Measurements from ENCODE around the gene RAD54L. TPM values are rescaled to one million over a fixed set of nuclear protein-coding genes. Genes with fewer than 3 reads are reported as not detected.

The RAD54L gene
- total RNA-seq (not detected), polyA plus RNA-seq (10 to 100 TPM in 1 of 3 donors, 1 to 10 TPM in 1, not detected in 1; 1.4 to 11.2 TPM)

GRCh38 chr1:46247436-46248121 is at the start of gene RAD54L:
Gene RAD54L, plus strand, starts transcription at chr1:46247763. Its CDS starts 643 bp downstream, at chr1:46248406.
- peak; percentile 99 for DNase-seq
- peak in 2 of 4 donors; percentile 48 to 50 for TF ChIP-seq POLR2AphosphoS5 (IDR thresholded peaks at IDR 0.05)
- no peak for TF ChIP-seq EP300 (IDR thresholded peaks at IDR 0.05)
- no peak for TF ChIP-seq POLR2A (IDR thresholded peaks at IDR 0.05)

GRCh38 chr1:46197964-46198811 is 49.4 kb upstream of the RAD54L start, which contains the start of gene POMGNT1:
Gene POMGNT1, minus strand, starts transcription at chr1:46198434. Its CDS starts 613 bp downstream, at chr1:46197821.
- Histone ChIP-seq H3K27me3 (no peaks in the 10 kb centered on the region), H3K36me3 (peaks cover 2 to 37% (median 7%) of the 10 kb centered on the region in 4 donors), H3K9me3 (no peaks in the 10 kb centered on the region), H3K4me3 (peak within 1 kb of the TSS; percentile 64 to 93 (median 82)), H3K4me1 (peaks cover 0 to 31% (median 27%) of the 10 kb centered on the region in 4 donors), H3K27ac (peak within 1 kb of the TSS; percentile 65 to 87 (median 84))
- peak; percentile 75 for DNase-seq
- intact Hi-C loops (cut with DNase I) = no loop called here
- 1% methylated on average over 67 of the region's 67 CpGs for WGBS, 2 donors
- TF ChIP-seq CTCF (IDR thresholded peaks at IDR 0.05) (no peak), POLR2A (IDR thresholded peaks at IDR 0.05) (peak in 1 of 2 donors; percentile 20), POLR2AphosphoS5 (IDR thresholded peaks at IDR 0.05) (peak in 2 of 4 donors; percentile 83 to 85)

More at GRCh38 chr1:46247436-46248121, at the start of gene RAD54L:
- WGBS, 2 donors = 2% methylated on average over 49 of the region's 49 CpGs
- H3K4me1 ChIP-seq = peaks cover 0 to 15% (median 14%) of the 10 kb centered on the region in 4 donors
- peak within 1 kb of the TSS; percentile 41 to 65 (median 61) for H3K27ac ChIP-seq
- no peaks in the 10 kb centered on the region for H3K27me3 ChIP-seq
- H3K36me3 ChIP-seq = no peaks in the 10 kb centered on the region
- intact Hi-C loops (cut with DNase I) = loop anchor here (1.0 to 2.0 kb wide), 2 partner anchors 45 to 56 kb away; partner anchors contain the start of genes LRRC41, LURAP1 and UQCRH
- H3K4me3 ChIP-seq = peak within 1 kb of the TSS; percentile 41 to 68 (median 64)
- H3K9me3 ChIP-seq = no peaks in the 10 kb centered on the region

GRCh38 chr1:46199233-46199749 is 48.3 kb upstream of the RAD54L start:
- Histone ChIP-seq H3K4me1 (peaks cover 0 to 36% (median 33%) of the 10 kb centered on the region in 4 donors), H3K27ac (peak overlapping the region in 3 of 4 donors; percentile 83 to 87 (median 84)), H3K36me3 (peaks cover 0 to 26% (median 5%) of the 10 kb centered on the region in 4 donors), H3K27me3 (no peaks in the 10 kb centered on the region), H3K9me3 (no peaks in the 10 kb centered on the region), H3K4me3 (peak overlapping the region in 3 of 4 donors; percentile 79 to 93 (median 85))
- WGBS, 2 donors = 73 to 95% methylated on average over 3 of the region's 3 CpGs
- intact Hi-C loops (cut with DNase I) = no loop called here
- no peak for TF ChIP-seq POLR2A (IDR thresholded peaks at IDR 0.05)
- TF ChIP-seq EP300 (IDR thresholded peaks at IDR 0.05) = no peak
- no peak for TF ChIP-seq POLR2AphosphoS5 (IDR thresholded peaks at IDR 0.05)
- no peak for TF ChIP-seq CTCF (IDR thresholded peaks at IDR 0.05)
- DNase-seq = no peak

GRCh38 chr1:46203738-46204405 is 43.7 kb upstream of the RAD54L start:
- WGBS, 2 donors = 53 to 78% methylated on average over 14 of the region's 14 CpGs
- H3K36me3 ChIP-seq = no peaks in the 10 kb centered on the region
- intact Hi-C loops (cut with DNase I) = loop anchor here (2.0 kb wide), 1 partner anchor 43 kb away; the partner anchor contains the start of gene RAD54L
- H3K4me1 ChIP-seq = peaks cover 0 to 35% (median 27%) of the 10 kb centered on the region in 4 donors
- no peaks in the 10 kb centered on the region for H3K9me3 ChIP-seq
- no peaks in the 10 kb centered on the region for H3K27me3 ChIP-seq
- H3K27ac ChIP-seq = peak overlapping the region; percentile 80 to 90 (median 85)
- TF ChIP-seq POLR2AphosphoS5 (IDR thresholded peaks at IDR 0.05) (no peak), EP300 (IDR thresholded peaks at IDR 0.05) (no peak), POLR2A (IDR thresholded peaks at IDR 0.05) (no peak), CTCF (IDR thresholded peaks at IDR 0.05) (no peak)
- H3K4me3 ChIP-seq = peak overlapping the region; percentile 66 to 87 (median 73)
- DNase-seq = no peak

Measured in sigmoid colon (tissue), 7 donors.